Karpas-422 (cell line): Measurements from ENCODE around the gene PRKCE. TPM values are rescaled to one million over a fixed set of nuclear protein-coding genes. Genes with fewer than 3 reads are reported as not detected.

Experiments used
- DNase-seq: peaks from one replicate; pipeline ENCODE4 v3.0.0-alpha.2; 2015
- H2AFZ ChIP-seq: fragments of 200-600 bp; sonication (generic); 2 replicates; pipeline ENCODE4 v1.6.1; 2014; ENCODE audit warnings: antibody characterized with exemption, low read length, mixed read lengths
- H3K27ac ChIP-seq: fragments of 200-600 bp; sonication (generic); 2 replicates; pipeline ENCODE4 v1.5.1; 2014; ENCODE audit warnings: mild to moderate bottlenecking, low read length, moderate library complexity
- H3K27me3 ChIP-seq: fragments of 200-600 bp; sonication (generic); 2 replicates; pipeline ENCODE4 v1.6.1; 2014; ENCODE audit warnings: low read length, mixed read lengths
- H3K36me3 ChIP-seq: fragments of 200-600 bp; sonication (generic); 2 replicates; pipeline ENCODE4 v1.6.1; 2014; ENCODE audit warnings: low read length, mixed read lengths; ENCODE audit not compliant: insufficient read depth
- H3K4me1 ChIP-seq: fragments of 200-600 bp; sonication (generic); 2 replicates; pipeline ENCODE4 v1.6.1; 2014; ENCODE audit warnings: mild to moderate bottlenecking, low read length, mixed read lengths
- H3K4me2 ChIP-seq: fragments of 200-600 bp; sonication (generic); 2 replicates; pipeline ENCODE4 v1.6.1; 2014; ENCODE audit warnings: low read length, low read depth, mild to moderate bottlenecking; ENCODE audit not compliant: poor library complexity, severe bottlenecking
- H3K4me3 ChIP-seq: fragments of 200-600 bp; sonication (generic); 2 replicates; pipeline ENCODE4 v1.5.1; 2014; ENCODE audit warnings: mild to moderate bottlenecking, antibody characterized with exemption, low read length, mixed read lengths
- H3K79me2 ChIP-seq: fragments of 200-600 bp; sonication (generic); 2 replicates; pipeline ENCODE4 v1.6.1; 2014; ENCODE audit warnings: mild to moderate bottlenecking, low read length, mixed read lengths
- H3K9ac ChIP-seq: fragments of 200-600 bp; sonication (generic); 2 replicates; pipeline ENCODE4 v1.6.0; 2014; ENCODE audit warnings: low read length
- H3K9me2 ChIP-seq: fragments of 200-600 bp; sonication (generic), shearing (Covaris generic); replicated peaks from 2 replicates; pipeline ENCODE4 v1.6.0; 2014; ENCODE audit warnings: mild to moderate bottlenecking, low read length, moderate library complexity; ENCODE audit not compliant: insufficient read depth
- H3K9me3 ChIP-seq: fragments of 300-700, 200-600 bp; sonication (generic); 2 replicates; pipeline ENCODE4 v1.6.1; 2014; ENCODE audit warnings: low read length, mixed read lengths
- H4K20me1 ChIP-seq: fragments of 200-600 bp; sonication (generic); 2 replicates; pipeline ENCODE4 v1.6.1; 2014; ENCODE audit warnings: mild to moderate bottlenecking, antibody characterized with exemption, low read length, low read depth; ENCODE audit not compliant: insufficient read depth
- total RNA-seq: library from RNA; depleted of rRNA; stranded (reverse); fragments of >200 nt; shearing (Covaris generic); gene quantifications from 2 replicates; pipeline ENCODE4 v1.2.3, GENCODE V29; 2014; ENCODE audit warnings: low replicate concordance

The PRKCE gene
- total RNA-seq, 1 experiment from 2014 or later: 61.8 TPM

- no peak overlapping the region for H3K9ac ChIP-seq
- no peak overlapping the region for H3K27ac ChIP-seq
- H3K4me3 ChIP-seq: no peak overlapping the region
- H3K9me2 ChIP-seq: no peaks in the 10 kb centered on the region
- H3K4me2 ChIP-seq: no peak overlapping the region
- H3K27me3 ChIP-seq: no peaks in the 10 kb centered on the region
- H3K36me3 ChIP-seq: peaks cover 23% of the 10 kb centered on the region; the same call in 1 of the 2 replicates
- H2AFZ ChIP-seq: no peak overlapping the region
- H4K20me1 ChIP-seq: no peaks in the 10 kb centered on the region
- H3K4me1 ChIP-seq: no peaks in the 10 kb centered on the region
- peaks cover 20% of the 10 kb centered on the region for H3K79me2 ChIP-seq
- no peak for DNase-seq
- H3K9me3 ChIP-seq: no peaks in the 10 kb centered on the region
Measured at GRCh38 chr2:45980161-45980865, 328.8 kb downstream of the PRKCE start.

- no peaks in the 10 kb centered on the region for H3K9me2 ChIP-seq
- H4K20me1 ChIP-seq: no peaks in the 10 kb centered on the region
- H3K79me2 ChIP-seq: peaks cover 11% of the 10 kb centered on the region
- no peak overlapping the region for H3K4me2 ChIP-seq
- no peak overlapping the region for H3K9ac ChIP-seq
- H3K27ac ChIP-seq: no peak overlapping the region
- peaks cover 30% of the 10 kb centered on the region; the same call in 1 of the 2 replicates for H3K36me3 ChIP-seq
- no peak overlapping the region for H2AFZ ChIP-seq
- no peak overlapping the region for H3K4me3 ChIP-seq
- H3K4me1 ChIP-seq: no peaks in the 10 kb centered on the region
- no peaks in the 10 kb centered on the region for H3K9me3 ChIP-seq
- DNase-seq: no peak
- no peaks in the 10 kb centered on the region for H3K27me3 ChIP-seq
Measured at GRCh38 chr2:45981384-45981930, 330.0 kb downstream of the PRKCE start.

- H2AFZ ChIP-seq: no peak overlapping the region
- no peaks in the 10 kb centered on the region for H3K9me2 ChIP-seq
- no peak overlapping the region for H3K4me2 ChIP-seq
- H3K4me3 ChIP-seq: no peak overlapping the region
- H3K79me2 ChIP-seq: peaks cover 11% of the 10 kb centered on the region
- no peak overlapping the region for H3K27ac ChIP-seq
- no peak for DNase-seq
- peaks cover 30% of the 10 kb centered on the region; the same call in 1 of the 2 replicates for H3K36me3 ChIP-seq
- no peak overlapping the region for H3K9ac ChIP-seq
- no peaks in the 10 kb centered on the region for H3K9me3 ChIP-seq
- no peaks in the 10 kb centered on the region for H4K20me1 ChIP-seq
- no peaks in the 10 kb centered on the region for H3K27me3 ChIP-seq
- no peaks in the 10 kb centered on the region for H3K4me1 ChIP-seq
Measured at GRCh38 chr2:45982096-45982495, 330.6 kb downstream of the PRKCE start.

GRCh38 chr2:45983213-45983612 lies 331.7 kb downstream of the PRKCE start:
- peaks cover 31% of the 10 kb centered on the region; the same call in 1 of the 2 replicates for H3K36me3 ChIP-seq
- DNase-seq: no peak
- no peaks in the 10 kb centered on the region for H4K20me1 ChIP-seq

GRCh38 chr2:45984366-45984765 lies 332.9 kb downstream of the PRKCE start:
- Histone ChIP-seq H3K4me2 (no peak overlapping the region), H4K20me1 (no peaks in the 10 kb centered on the region), H3K79me2 (peaks cover 5% of the 10 kb centered on the region), H3K9me2 (no peaks in the 10 kb centered on the region), H3K36me3 (peaks cover 36% of the 10 kb centered on the region; the same call in 1 of the 2 replicates), H3K9ac (no peak overlapping the region), H3K27me3 (no peaks in the 10 kb centered on the region), H2AFZ (no peak overlapping the region), H3K9me3 (no peaks in the 10 kb centered on the region), H3K27ac (no peak overlapping the region), H3K4me1 (no peaks in the 10 kb centered on the region), H3K4me3 (no peak overlapping the region)
- DNase-seq: no peak

More at GRCh38 chr2:45983213-45983612, 331.7 kb downstream of the PRKCE start:
- Histone ChIP-seq H3K4me2 (no peak overlapping the region), H3K9ac (no peak overlapping the region), H3K27ac (no peak overlapping the region), H3K4me1 (no peaks in the 10 kb centered on the region), H3K27me3 (no peaks in the 10 kb centered on the region), H3K9me3 (no peaks in the 10 kb centered on the region), H3K9me2 (no peaks in the 10 kb centered on the region), H3K4me3 (no peak overlapping the region), H2AFZ (no peak overlapping the region), H3K79me2 (peaks cover 5% of the 10 kb centered on the region)

GRCh38 chr2:45984896-45985473 lies 333.5 kb downstream of the PRKCE start:
- Histone ChIP-seq H3K27ac (no peak overlapping the region), H4K20me1 (no peaks in the 10 kb centered on the region), H3K9me2 (no peaks in the 10 kb centered on the region), H3K36me3 (peaks cover 35% of the 10 kb centered on the region; the same call in 1 of the 2 replicates), H3K9ac (no peak overlapping the region), H3K4me3 (no peak overlapping the region), H2AFZ (no peak overlapping the region), H3K4me2 (no peak overlapping the region), H3K27me3 (no peaks in the 10 kb centered on the region), H3K9me3 (no peaks in the 10 kb centered on the region), H3K79me2 (peaks cover 3% of the 10 kb centered on the region), H3K4me1 (no peaks in the 10 kb centered on the region)
- DNase-seq: no peak

- H3K27ac ChIP-seq: no peak overlapping the region; the same call in 1 of the 2 replicates
- no peaks in the 10 kb centered on the region for H4K20me1 ChIP-seq
- H3K9ac ChIP-seq: no peak overlapping the region
- H3K4me3 ChIP-seq: no peak overlapping the region
- peaks cover 25% of the 10 kb centered on the region; the same call in 1 of the 2 replicates for H3K36me3 ChIP-seq
- H3K9me3 ChIP-seq: no peaks in the 10 kb centered on the region
- no peak overlapping the region for H3K4me2 ChIP-seq
- no peaks in the 10 kb centered on the region for H3K4me1 ChIP-seq
- no peaks in the 10 kb centered on the region for H3K27me3 ChIP-seq
- DNase-seq: no peak
- H3K9me2 ChIP-seq: no peaks in the 10 kb centered on the region
- no peak overlapping the region for H2AFZ ChIP-seq
- no peaks in the 10 kb centered on the region; the same call in 1 of the 2 replicates for H3K79me2 ChIP-seq
Measured at GRCh38 chr2:45986509-45986908, 335.0 kb downstream of the PRKCE start.

- Histone ChIP-seq H3K9me3 (no peaks in the 10 kb centered on the region), H3K27me3 (no peaks in the 10 kb centered on the region), H3K36me3 (peaks cover 20% of the 10 kb centered on the region; the same call in 1 of the 2 replicates), H3K4me3 (no peak overlapping the region), H3K4me1 (peaks cover 5% of the 10 kb centered on the region), H3K79me2 (no peaks in the 10 kb centered on the region; the same call in 1 of the 2 replicates), H2AFZ (no peak overlapping the region), H3K9me2 (no peaks in the 10 kb centered on the region), H3K27ac (no peak overlapping the region), H3K4me2 (no peak overlapping the region), H3K9ac (no peak overlapping the region), H4K20me1 (no peaks in the 10 kb centered on the region)
- no peak for DNase-seq
Measured at GRCh38 chr2:45987856-45988255, 336.4 kb downstream of the PRKCE start.
